ENCODE measurements around the gene WDR4.

DNA sequence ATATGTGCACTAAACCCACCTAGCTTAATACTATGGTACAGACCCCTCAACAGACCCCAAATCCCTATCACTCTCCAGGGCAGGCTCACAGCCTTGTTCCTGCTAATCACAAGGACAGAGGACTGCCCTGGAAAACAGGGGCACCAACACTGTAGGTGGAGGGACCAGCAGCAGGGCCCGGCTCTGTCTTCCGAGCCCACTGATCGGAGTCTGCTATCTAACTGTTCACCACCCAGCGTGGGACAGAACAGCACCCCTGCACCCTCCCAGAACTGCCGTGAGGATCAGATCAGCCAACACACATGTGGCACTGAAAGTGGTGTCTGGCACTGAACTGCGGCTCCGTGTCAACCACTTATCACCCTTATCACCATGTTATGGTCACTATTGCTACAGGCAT lies 6.2 kb downstream of the WDR4 start:
- TF ChIP-seq, protein P1, sequence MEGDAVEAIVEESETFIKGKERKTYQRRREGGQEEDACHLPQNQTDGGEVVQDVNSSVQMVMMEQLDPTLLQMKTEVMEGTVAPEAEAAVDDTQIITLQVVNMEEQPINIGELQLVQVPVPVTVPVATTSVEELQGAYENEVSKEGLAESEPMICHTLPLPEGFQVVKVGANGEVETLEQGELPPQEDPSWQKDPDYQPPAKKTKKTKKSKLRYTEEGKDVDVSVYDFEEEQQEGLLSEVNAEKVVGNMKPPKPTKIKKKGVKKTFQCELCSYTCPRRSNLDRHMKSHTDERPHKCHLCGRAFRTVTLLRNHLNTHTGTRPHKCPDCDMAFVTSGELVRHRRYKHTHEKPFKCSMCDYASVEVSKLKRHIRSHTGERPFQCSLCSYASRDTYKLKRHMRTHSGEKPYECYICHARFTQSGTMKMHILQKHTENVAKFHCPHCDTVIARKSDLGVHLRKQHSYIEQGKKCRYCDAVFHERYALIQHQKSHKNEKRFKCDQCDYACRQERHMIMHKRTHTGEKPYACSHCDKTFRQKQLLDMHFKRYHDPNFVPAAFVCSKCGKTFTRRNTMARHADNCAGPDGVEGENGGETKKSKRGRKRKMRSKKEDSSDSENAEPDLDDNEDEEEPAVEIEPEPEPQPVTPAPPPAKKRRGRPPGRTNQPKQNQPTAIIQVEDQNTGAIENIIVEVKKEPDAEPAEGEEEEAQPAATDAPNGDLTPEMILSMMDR (conservative IDR thresholded peaks at IDR 0.05; ENCODE audit: low read depth, low read length), result no peak
- no peak for TF ChIP-seq EZH2 (IDR thresholded peaks at IDR 0.05; ENCODE audit: low read length, unreplicated experiment)

Measured in PC-3 (cell line).